Stimulated activated naive CD8-positive, alpha-beta T cell treated with anti-CD3 and anti-CD28 coated beads, Interleukin-15, amount 100 ng/mL, for 72 hours (primary cell): ENCODE measurements around the gene ARID1B.
A peak's percentile ranks its signal among the peaks of the same experiment; 100 is the strongest.

Source experiments
- ATAC-seq: fragments of 150-1000 bp; cut with Tn5 transposase; 2 replicates; pipeline ENCODE4 v1.10.0; 2021; ENCODE audit warnings: mild to moderate bottlenecking, moderate library complexity
- DNase-seq, 2 donors: peaks; one replicate each; pipeline ENCODE4 v3.0.0; 2021 to 2022
- H3K27ac Mint-ChIP-seq, 2 donors: one replicate each; pipeline ENCODE4 v1.8.0; 2022; ENCODE audit warnings: mild to moderate bottlenecking in 2 of 2, mixed read lengths in 2 of 2, moderate library complexity in 2 of 2
- H3K27me3 Mint-ChIP-seq: one replicate; pipeline ENCODE4 v1.8.0; 2022; ENCODE audit warnings: mixed read lengths
- H3K4me1 Mint-ChIP-seq: one replicate; pipeline ENCODE4 v1.8.0; 2022; ENCODE audit warnings: mild to moderate bottlenecking, mixed read lengths
- H3K4me3 Mint-ChIP-seq, 2 donors: one replicate each; pipeline ENCODE4 v1.8.0; 2022; ENCODE audit warnings: mild to moderate bottlenecking in 2 of 2, mixed read lengths in 2 of 2, moderate library complexity in 1 of 2
- H3K9me3 Mint-ChIP-seq, 2 donors: one replicate each; pipeline ENCODE4 v1.8.0; 2022; ENCODE audit warnings: mixed read lengths in 2 of 2

The ARID1B gene

DNA sequence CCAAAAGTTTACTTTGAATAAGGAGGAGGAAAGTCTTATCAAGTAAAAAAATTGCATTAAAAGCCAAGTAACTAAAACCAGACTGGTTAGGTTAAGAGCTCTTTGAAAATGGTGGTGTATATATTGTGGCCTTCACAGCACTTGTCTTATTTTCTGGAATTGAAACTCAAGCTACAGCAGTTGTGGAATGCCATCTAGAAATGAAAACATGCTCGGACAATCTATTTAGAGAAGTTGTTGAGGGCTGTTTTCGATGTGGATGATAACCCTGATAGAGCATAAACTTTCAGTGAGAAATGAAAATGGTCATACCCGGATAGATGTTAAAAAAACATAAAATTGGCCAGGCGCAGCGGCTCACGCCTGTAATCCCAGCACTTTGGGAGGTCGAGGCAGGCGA is 47.0 kb downstream of the ARID1B start:
- H3K4me3 Mint-ChIP-seq = no peak overlapping the region

DNA sequence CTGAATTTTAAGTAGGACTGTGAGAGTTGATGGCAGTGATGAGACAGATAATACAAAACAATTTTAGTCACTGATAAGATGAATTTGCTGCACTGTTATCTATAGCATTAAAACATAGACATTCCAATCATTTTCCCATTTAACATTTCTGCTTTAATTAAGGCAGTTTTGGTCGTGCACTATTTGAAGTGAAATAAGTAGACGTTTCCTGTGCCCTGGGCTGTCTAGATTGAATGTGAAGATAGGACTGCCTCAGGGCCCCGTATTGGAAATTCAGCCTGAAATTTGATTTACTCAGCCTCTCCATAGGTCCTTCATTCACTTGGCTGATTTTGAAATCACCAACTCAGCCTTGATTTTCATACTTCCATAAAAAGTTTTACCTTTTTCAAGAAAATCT is 48.3 kb downstream of the ARID1B start:
- H3K4me1 Mint-ChIP-seq = peaks cover 80% of the 10 kb centered on the region
- DNase-seq (no peak), ATAC-seq (no peak)
- no peak overlapping the region for H3K27ac Mint-ChIP-seq
- H3K27me3 Mint-ChIP-seq = no peaks in the 10 kb centered on the region
- no peak overlapping the region for H3K4me3 Mint-ChIP-seq
- H3K9me3 Mint-ChIP-seq = no peaks in the 10 kb centered on the region

More for the DNA sequence above, 47.0 kb downstream of the ARID1B start:
- ATAC-seq = no peak
- Mint-ChIP-seq H3K4me1 (peaks cover 89% of the 10 kb centered on the region), H3K27me3 (no peaks in the 10 kb centered on the region), H3K27ac (no peak overlapping the region), H3K9me3 (no peaks in the 10 kb centered on the region)
- no peak for DNase-seq

DNA sequence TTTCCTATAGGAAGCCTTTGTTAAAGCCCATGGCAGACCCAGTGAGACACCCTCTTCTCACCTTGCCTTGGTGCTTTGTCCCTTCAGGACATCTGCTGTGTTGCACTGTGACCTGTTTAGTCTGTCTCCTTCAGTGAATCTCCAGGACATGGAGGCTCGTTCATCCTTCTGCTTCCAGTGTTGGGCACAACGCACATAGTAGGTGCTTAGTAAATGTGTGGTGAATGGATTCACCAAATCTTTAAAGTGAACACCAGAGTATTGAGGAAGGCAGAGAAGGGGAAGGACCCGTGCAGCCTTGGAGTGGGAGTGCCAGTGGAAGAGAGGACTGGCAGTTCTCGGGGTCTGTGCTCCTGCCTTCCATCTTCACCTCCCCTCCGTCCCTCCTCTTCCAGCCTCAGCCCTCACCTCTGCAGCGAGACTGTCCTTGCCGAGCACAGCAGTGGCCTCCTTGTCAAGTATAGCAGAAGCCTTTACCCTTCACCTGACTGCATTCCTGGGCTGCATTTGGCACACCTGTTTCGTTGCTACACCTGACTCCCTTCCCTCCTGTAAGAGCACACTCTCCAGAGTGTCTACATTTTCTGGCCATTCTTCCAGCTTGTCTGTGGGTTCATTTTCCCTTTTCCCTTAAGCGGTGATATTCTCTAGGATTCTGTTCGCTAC is 49.2 kb downstream of the ARID1B start:
- Mint-ChIP-seq H3K4me3 (no peak overlapping the region), H3K4me1 (peaks cover 80% of the 10 kb centered on the region), H3K9me3 (no peaks in the 10 kb centered on the region), H3K27ac (no peak overlapping the region), H3K27me3 (no peaks in the 10 kb centered on the region)
- no peak for ATAC-seq
- no peak for DNase-seq

DNA sequence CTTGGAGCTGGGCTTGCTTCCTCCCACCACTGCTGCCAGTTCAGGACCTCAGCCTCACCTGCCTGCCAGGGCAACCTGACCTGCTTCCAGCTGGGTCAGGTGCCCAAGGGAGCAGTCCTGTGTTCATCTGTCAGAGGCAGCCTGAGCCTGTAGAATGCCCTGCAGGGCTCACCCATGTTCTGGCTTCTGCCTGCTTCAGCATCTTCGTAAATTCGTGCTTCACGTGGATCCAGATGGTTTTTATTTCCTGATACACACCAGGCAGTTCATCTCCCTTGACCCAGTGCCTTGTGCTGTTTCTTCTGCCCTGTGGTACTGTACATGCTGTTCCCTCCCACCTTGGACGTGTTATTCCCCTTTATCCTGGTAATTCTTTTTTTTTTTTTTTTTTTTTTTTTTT is 50.2 kb downstream of the ARID1B start:
- no peak overlapping the region for H3K4me3 Mint-ChIP-seq
- DNase-seq = no peak
- H3K9me3 Mint-ChIP-seq = no peaks in the 10 kb centered on the region
- H3K27ac Mint-ChIP-seq = no peak overlapping the region
- peaks cover 79% of the 10 kb centered on the region for H3K4me1 Mint-ChIP-seq
- no peaks in the 10 kb centered on the region for H3K27me3 Mint-ChIP-seq
- ATAC-seq = no peak

- H3K4me3 Mint-ChIP-seq = no peak overlapping the region
- peak; percentile 92 for ATAC-seq
Observed at GRCh38 chr6:156828280-156828703, 51.1 kb downstream of the ARID1B start.

GRCh38 chr6:156830126-156830525 is 52.9 kb downstream of the ARID1B start:
- no peak for ATAC-seq
- Mint-ChIP-seq H3K9me3 (no peaks in the 10 kb centered on the region), H3K27ac (no peak overlapping the region), H3K4me3 (no peak overlapping the region), H3K4me1 (peaks cover 67% of the 10 kb centered on the region), H3K27me3 (no peaks in the 10 kb centered on the region)
- DNase-seq = no peak

More at GRCh38 chr6:156828280-156828703, 51.1 kb downstream of the ARID1B start:
- DNase-seq = no peak
- H3K27ac Mint-ChIP-seq = no peak overlapping the region
- no peaks in the 10 kb centered on the region for H3K27me3 Mint-ChIP-seq
- H3K9me3 Mint-ChIP-seq = no peaks in the 10 kb centered on the region
- peaks cover 76% of the 10 kb centered on the region for H3K4me1 Mint-ChIP-seq

- H3K9me3 Mint-ChIP-seq = no peaks in the 10 kb centered on the region
- ATAC-seq (no peak), DNase-seq (no peak)
- H3K4me1 Mint-ChIP-seq = peaks cover 56% of the 10 kb centered on the region
- H3K27me3 Mint-ChIP-seq = no peaks in the 10 kb centered on the region
- H3K27ac Mint-ChIP-seq = no peak overlapping the region
- H3K4me3 Mint-ChIP-seq = no peak overlapping the region
Observed at GRCh38 chr6:156832231-156832647, 55.1 kb downstream of the ARID1B start.

DNA sequence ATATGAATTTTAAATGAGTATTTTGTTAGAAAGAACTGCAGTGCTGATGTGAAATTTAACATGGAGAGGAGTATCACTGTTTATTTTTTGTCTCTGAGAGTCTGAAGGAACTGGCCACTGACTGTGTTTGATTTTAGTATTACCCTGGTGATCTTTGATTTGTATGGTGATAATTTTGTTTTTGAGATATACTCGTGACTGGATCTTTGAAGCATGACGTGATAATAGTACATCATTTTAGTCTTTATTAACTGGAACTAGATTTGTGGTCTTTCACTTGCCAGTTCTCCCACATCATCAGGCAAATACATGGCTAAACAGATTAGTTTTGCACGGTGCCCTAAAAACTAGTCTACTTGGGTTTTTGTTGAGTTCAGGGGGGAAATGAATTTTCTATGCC is 55.5 kb downstream of the ARID1B start:
- Mint-ChIP-seq H3K27me3 (no peaks in the 10 kb centered on the region), H3K9me3 (no peaks in the 10 kb centered on the region), H3K4me1 (peaks cover 52% of the 10 kb centered on the region), H3K27ac (no peak overlapping the region), H3K4me3 (no peak overlapping the region)
- DNase-seq (no peak), ATAC-seq (no peak)

DNA sequence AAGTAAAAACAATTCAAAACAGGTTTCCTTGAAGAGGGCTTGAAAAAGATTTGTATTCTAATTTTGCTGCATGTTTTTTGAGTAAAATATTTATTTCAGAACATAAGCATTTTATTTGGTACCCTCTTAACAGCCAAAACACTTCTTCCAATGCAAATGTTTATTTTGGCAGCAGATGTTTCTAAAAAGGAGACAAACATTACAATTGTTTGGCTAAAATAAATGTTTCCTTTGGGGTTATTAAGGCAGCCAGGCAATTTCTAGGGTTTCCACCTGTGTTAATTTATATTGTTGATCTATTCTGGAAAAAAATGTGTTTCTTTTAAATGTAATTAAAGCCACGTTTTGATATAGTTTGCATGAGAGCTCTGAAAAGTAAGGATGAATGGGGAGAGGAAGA is 56.6 kb downstream of the ARID1B start:
- H3K9me3 Mint-ChIP-seq = no peaks in the 10 kb centered on the region
- H3K4me1 Mint-ChIP-seq = peaks cover 42% of the 10 kb centered on the region
- no peak overlapping the region for H3K27ac Mint-ChIP-seq
- no peak overlapping the region for H3K4me3 Mint-ChIP-seq
- DNase-seq (no peak), ATAC-seq (no peak)
- no peaks in the 10 kb centered on the region for H3K27me3 Mint-ChIP-seq

DNA sequence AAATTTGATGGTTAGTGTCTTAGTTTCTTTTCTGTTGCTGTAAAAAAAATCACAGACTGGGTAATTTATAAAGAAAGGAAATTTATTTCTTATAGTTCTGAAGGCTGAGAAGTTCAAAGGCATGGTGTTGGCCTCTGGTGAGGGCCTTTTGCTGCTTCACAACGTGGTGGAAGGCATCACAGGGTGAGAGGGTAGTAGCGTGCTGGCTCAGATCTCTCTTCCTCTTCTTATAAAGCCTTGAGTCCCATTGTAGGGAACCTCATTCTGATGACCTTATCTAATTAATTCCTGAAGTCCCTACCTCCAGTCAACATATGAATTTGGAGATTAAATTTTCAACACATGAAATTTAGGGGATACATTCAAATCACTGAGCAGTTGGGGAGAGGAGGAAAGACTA is 62.0 kb downstream of the ARID1B start:
- Mint-ChIP-seq H3K4me1 (peaks cover 52% of the 10 kb centered on the region), H3K27ac (peak overlapping the region in 1 of 2 donors; percentile 38), H3K9me3 (no peaks in the 10 kb centered on the region), H3K27me3 (no peaks in the 10 kb centered on the region), H3K4me3 (no peak overlapping the region)
- ATAC-seq (no peak), DNase-seq (no peak)

- Mint-ChIP-seq H3K27ac (no peak overlapping the region), H3K4me3 (no peak overlapping the region), H3K4me1 (peaks cover 54% of the 10 kb centered on the region), H3K27me3 (no peaks in the 10 kb centered on the region), H3K9me3 (no peaks in the 10 kb centered on the region)
- no peak for DNase-seq
- no peak for ATAC-seq
Observed at GRCh38 chr6:156839591-156840001, 62.4 kb downstream of the ARID1B start.

DNA sequence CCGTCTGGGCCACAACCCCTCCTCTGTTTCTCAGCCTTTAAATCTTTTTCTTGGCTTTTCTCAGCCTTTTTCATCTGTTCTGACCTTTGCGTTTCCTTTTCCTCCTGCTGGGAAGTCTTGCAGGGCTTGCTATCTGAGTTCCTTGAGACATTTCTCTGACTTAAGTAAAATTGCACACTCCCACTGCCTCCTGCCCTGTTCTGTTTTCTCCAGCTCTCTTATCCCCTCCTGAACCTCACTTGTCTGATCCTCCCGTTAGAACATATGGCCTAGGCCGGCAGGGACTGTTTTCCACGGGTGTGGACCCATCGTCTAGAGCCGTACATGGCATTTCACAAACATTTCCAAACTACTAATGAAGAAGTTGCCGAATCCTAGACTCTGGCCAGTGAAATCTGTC is 63.0 kb downstream of the ARID1B start:
- no peak for ATAC-seq
- Mint-ChIP-seq H3K27ac (no peak overlapping the region), H3K9me3 (no peaks in the 10 kb centered on the region), H3K4me3 (no peak overlapping the region), H3K4me1 (peaks cover 59% of the 10 kb centered on the region), H3K27me3 (no peaks in the 10 kb centered on the region)
- no peak for DNase-seq

GRCh38 chr6:156840606-156841005 is 63.4 kb downstream of the ARID1B start:
- Mint-ChIP-seq H3K27ac (peak overlapping the region in 1 of 2 donors; percentile 62), H3K4me1 (peaks cover 64% of the 10 kb centered on the region), H3K4me3 (no peak overlapping the region), H3K27me3 (no peaks in the 10 kb centered on the region), H3K9me3 (no peaks in the 10 kb centered on the region)
- ATAC-seq (peak; percentile 40), DNase-seq (no peak)

- no peaks in the 10 kb centered on the region for H3K27me3 Mint-ChIP-seq
- DNase-seq (no peak), ATAC-seq (no peak)
- H3K27ac Mint-ChIP-seq = no peak overlapping the region
- H3K4me1 Mint-ChIP-seq = peaks cover 64% of the 10 kb centered on the region
- no peaks in the 10 kb centered on the region for H3K9me3 Mint-ChIP-seq
- no peak overlapping the region for H3K4me3 Mint-ChIP-seq
Observed at GRCh38 chr6:156841508-156841907, 64.3 kb downstream of the ARID1B start.

DNA sequence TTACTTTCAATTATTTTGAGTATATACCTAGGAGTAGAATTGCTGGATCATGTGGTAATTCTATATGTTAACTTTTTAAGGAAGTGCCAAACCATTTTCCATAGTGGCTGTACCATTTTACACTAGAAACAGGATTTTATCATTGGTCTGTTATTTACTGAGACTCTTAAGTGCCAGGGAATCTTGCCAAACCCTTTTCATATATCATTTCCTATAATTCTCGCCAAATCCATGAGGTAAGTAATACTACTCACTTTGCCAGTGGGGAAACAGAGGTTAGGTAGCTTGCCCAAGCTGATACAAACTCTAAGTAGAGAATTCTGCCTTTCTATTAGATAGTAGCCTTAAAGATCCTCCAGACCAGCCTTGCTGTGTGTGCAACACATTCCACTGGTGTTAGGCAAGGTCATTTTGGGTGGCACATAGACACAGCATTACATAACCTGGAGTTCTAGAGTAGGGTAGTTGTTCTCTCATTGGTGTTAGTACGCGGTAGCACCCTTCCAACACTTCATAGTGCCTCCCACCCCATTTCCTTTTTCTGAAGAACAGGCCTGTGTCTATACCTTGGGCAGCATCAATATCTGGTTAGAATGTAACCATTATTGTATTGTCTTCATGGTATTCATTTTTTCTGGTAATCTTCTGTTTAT is 65.5 kb downstream of the ARID1B start:
- H3K9me3 Mint-ChIP-seq = no peaks in the 10 kb centered on the region
- peaks cover 75% of the 10 kb centered on the region for H3K4me1 Mint-ChIP-seq
- no peak overlapping the region for H3K4me3 Mint-ChIP-seq
- DNase-seq (no peak), ATAC-seq (no peak)
- no peak overlapping the region for H3K27ac Mint-ChIP-seq
- no peaks in the 10 kb centered on the region for H3K27me3 Mint-ChIP-seq

DNA sequence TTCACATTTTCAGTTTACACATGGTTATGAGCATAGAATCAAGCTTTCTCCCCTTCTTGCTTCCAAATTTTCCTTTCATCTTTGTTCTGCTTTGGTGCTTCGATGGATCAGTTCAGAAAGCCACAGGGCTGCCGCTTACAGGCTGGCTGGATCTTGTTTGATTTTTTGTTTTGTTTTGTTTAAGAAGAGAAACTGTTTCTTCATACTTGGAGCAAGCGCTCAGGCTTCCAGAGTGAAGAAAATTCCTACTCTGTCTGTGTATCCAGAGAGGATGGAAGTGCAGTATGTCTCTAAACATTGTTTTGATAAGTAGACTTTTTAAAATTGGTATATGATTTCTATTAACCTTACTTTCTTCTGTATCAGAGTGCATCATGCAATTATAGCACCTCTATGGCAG is 66.9 kb downstream of the ARID1B start:
- peaks cover 85% of the 10 kb centered on the region for H3K4me1 Mint-ChIP-seq
- no peaks in the 10 kb centered on the region for H3K9me3 Mint-ChIP-seq
- ATAC-seq (no peak), DNase-seq (no peak)
- no peaks in the 10 kb centered on the region for H3K27me3 Mint-ChIP-seq
- H3K27ac Mint-ChIP-seq = no peak overlapping the region
- no peak overlapping the region for H3K4me3 Mint-ChIP-seq
